OCI-LY3 (cell line): ENCODE results near the gene TSNAX.

Experiments used
- CTCF ChIP-seq: fragments of 200-600, 300-600 bp; sonication (generic); IDR thresholded peaks from 2 replicates; pipeline ENCODE4 v1.5.1; 2014; ENCODE audit warnings: antibody characterized with exemption, low read length, low read depth
- EZH2phosphoT487 ChIP-seq: fragments of 200-600 bp; shearing (Covaris generic); IDR thresholded peaks from 2 replicates; pipeline ENCODE4 v1.6.1; 2018; ENCODE audit warnings: antibody characterized with exemption, mixed run types, low read depth

DNA sequence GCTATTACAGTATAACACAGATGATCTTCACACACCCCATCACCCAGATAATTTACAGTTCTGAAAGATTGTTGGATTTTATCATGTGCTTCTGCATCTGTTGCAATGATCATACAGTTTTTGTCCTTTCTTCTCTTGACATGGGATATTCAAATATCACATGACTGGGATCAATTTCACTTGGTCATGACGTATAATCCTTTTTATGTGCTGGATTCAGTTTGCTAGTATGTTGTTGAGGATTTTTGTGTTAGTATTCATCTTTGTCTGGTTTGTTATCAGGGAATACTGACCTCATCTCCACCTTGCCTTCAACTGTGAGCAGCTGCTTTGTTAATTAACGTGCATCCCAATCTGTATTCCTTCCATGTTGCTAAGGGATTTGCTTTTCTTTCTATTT, 53.4 kb downstream of the TSNAX start:
- no peak for TF ChIP-seq EZH2phosphoT487
- no peak for TF ChIP-seq CTCF
